HepG2 (cell line): ENCODE results near the gene ANXA9. TPM values are rescaled to one million over a fixed set of nuclear protein-coding genes. Genes with fewer than 3 reads are reported as not detected.

ENCODE experiments used
- CENPX ChIP-seq: sonication (generic); formaldehyde crosslinking; IDR thresholded peaks from 2 replicates; pipeline ENCODE4 v1.9.0; 2021; ENCODE audit warnings: mild to moderate bottlenecking, missing genetic modification reagents, moderate library complexity
- E2F5 ChIP-seq: sonication (generic); formaldehyde crosslinking; conservative IDR thresholded peaks from 2 replicates; pipeline ENCODE4 v1.4.0; 2020; ENCODE audit warnings: missing genetic modification reagents
- FOSL2 ChIP-seq: sonication (generic); formaldehyde crosslinking; IDR thresholded peaks from 2 replicates; pipeline ENCODE4 v1.4.0; 2020; ENCODE audit warnings: missing genetic modification reagents
- HHEX ChIP-seq: IDR thresholded peaks from 2 replicates; pipeline ENCODE4 v1.6.1; 2016; ENCODE audit warnings: control low read depth
- MATR3 ChIP-seq: sonication (generic); formaldehyde crosslinking; IDR thresholded peaks from 2 replicates; pipeline ENCODE4 v1.4.0; 2020; ENCODE audit warnings: missing genetic modification reagents
- RARA ChIP-seq: IDR thresholded peaks from 2 replicates; pipeline ENCODE4 v1.6.1; 2016; ENCODE audit warnings: missing genetic modification reagents, missing compliant biosample characterization
- ZBTB3 ChIP-seq: sonication (generic); formaldehyde crosslinking; IDR thresholded peaks from 2 replicates; pipeline ENCODE4 v1.4.0; 2020; ENCODE audit warnings: low read depth, mild to moderate bottlenecking, moderate library complexity, missing genetic modification reagents, borderline replicate concordance
- ZNF121 ChIP-seq: sonication (generic); formaldehyde crosslinking; IDR thresholded peaks from 2 replicates; pipeline ENCODE4 v1.5.0; 2020; ENCODE audit warnings: mild to moderate bottlenecking, missing genetic modification reagents
- ZNF33A ChIP-seq: sonication (generic); formaldehyde crosslinking; IDR thresholded peaks from 2 replicates; pipeline ENCODE4 v1.5.1; 2020; ENCODE audit warnings: missing genetic modification reagents, mild to moderate bottlenecking, moderate library complexity, borderline replicate concordance
- ZNF362 ChIP-seq: sonication (generic); formaldehyde crosslinking; IDR thresholded peaks from 2 replicates; pipeline ENCODE4 v1.4.0; 2020; ENCODE audit warnings: missing genetic modification reagents, mild to moderate bottlenecking, borderline replicate concordance
- ZNF407 ChIP-seq: sonication (generic); formaldehyde crosslinking; IDR thresholded peaks from one replicate; pipeline ENCODE4 v1.5.1; 2020; ENCODE audit warnings: mild to moderate bottlenecking, missing genetic modification reagents; ENCODE audit errors: not compliant biosample characterization
- ZNF564 ChIP-seq: sonication (generic); formaldehyde crosslinking; IDR thresholded peaks from 2 replicates; pipeline ENCODE4 v1.8.1; 2023; ENCODE audit warnings: mild to moderate bottlenecking, missing genetic modification reagents
- ZNF597 ChIP-seq: sonication (generic); formaldehyde crosslinking; IDR thresholded peaks from 2 replicates; pipeline ENCODE4 v1.5.0; 2020; ENCODE audit warnings: missing genetic modification reagents
- ZNF772 ChIP-seq: sonication (generic); formaldehyde crosslinking; IDR thresholded peaks from 2 replicates; pipeline ENCODE4 v1.5.0; 2020; ENCODE audit warnings: mild to moderate bottlenecking, missing genetic modification reagents
- ZNF800 ChIP-seq: sonication (generic); formaldehyde crosslinking; IDR thresholded peaks from 2 replicates; pipeline ENCODE4 v1.4.0; 2020; ENCODE audit warnings: missing genetic modification reagents
- polyA plus RNA-seq, 8 experiments: library from polyadenylated mRNA; depleted of rRNA in 3 of 8; stranded (reverse) in 7 of 8; unstranded in 1 of 8; fragments of >200 nt; fragmentation: Illumina TruSeq in 4 of 8; extraction: Trizol in 4 of 8; gene quantifications; 2 replicates each; pipeline versions ENCODE4 v1.2.1 to v1.2.3, GENCODE V29; 2011 to 2016; ENCODE audit warnings: low read depth in 4 of 8, missing spikeins in 1 of 8, mixed read lengths in 1 of 8; ENCODE audit not compliant: insufficient read depth in 1 of 8
- total RNA-seq, 5 experiments: library from RNA; depleted of rRNA; stranded (reverse); fragments of >200 nt; fragmentation: Illumina TruSeq; extraction: Trizol; gene quantifications; 2 replicates each; pipeline ENCODE4 v1.2.3, GENCODE V29; 2016; ENCODE audit warnings: low read depth in 1 of 5

Gene ANXA9
- total and polyA plus RNA-seq, 2 of the 13 experiments (the other 11 are each of a cell fraction or from before 2014, with no cell fraction given): 13.3 to 23.9 TPM

GRCh38 chr1:150971583-150972416 lies 10.3 kb upstream of the ANXA9 start (continued):
- TF ChIP-seq ZNF407 (CRISPR knock-in tag) (no peak), RARA (peak; percentile 40; the same call in 1 of the 2 replicates), ZNF121 (CRISPR knock-in tag) (no peak), ZNF800 (CRISPR knock-in tag) (no peak), MATR3 (no peak), E2F5 (CRISPR knock-in tag) (no peak), ZNF772 (CRISPR knock-in tag) (no peak; the same call in 1 of the 2 replicates), ZNF362 (CRISPR knock-in tag) (no peak), ZNF33A (no peak), HHEX (CRISPR knock-in tag) (peak; percentile 7; the same call in 1 of the 2 replicates), ZNF564 (no peak; the same call in 1 of the 2 replicates), ZBTB3 (CRISPR knock-in tag) (no peak), FOSL2 (peak; percentile 70), CENPX (no peak), ZNF597 (CRISPR knock-in tag) (no peak)
